ENCODE measurements around the gene SMDT1.
"Not testable (repeated sequence)": the region's sequence is repeated elsewhere in the genome, so short reads cannot be mapped to it uniquely, and the experiment has no call there.

Gene SMDT1

DNA sequence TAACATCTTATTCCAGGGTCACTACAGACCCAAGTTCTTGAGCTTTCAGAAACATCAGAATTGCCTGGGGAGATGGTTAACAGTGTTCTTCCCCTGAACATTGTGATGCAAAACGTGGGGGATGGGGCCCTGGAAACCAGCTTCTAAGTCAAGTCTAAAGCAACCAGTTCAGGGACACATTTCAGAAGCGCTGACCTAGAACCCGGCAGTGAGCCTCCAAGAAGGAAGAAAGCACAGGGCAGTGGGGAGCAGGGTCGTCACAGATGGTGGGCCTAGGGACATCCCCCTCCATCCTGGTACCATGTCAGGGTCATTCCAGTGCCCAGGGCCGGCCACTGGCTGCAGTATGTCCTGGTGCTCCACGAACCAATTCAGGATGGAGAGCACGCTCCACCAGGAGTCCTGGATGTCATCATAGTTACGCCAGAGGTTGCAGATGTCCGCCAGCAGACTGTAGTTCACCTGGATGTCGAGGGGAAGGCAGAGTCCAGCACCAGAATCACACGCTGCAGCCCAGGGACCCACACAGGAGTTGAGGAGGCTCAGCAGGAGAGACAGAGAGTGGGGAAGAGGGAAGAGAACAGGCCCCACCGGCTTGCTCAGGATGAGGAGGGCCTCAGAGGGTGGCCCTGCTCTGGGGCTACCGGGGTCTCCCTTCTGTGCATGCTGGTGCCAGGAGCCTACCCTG is 13.9 kb upstream of the SMDT1 start:
- Histone ChIP-seq H3K36me3 (ENCODE audit: insufficient read depth, low read length) (peaks cover 26% of the 10 kb centered on the region), H3K27me3 (ENCODE audit: insufficient read depth, low read length) (no peaks in the 10 kb centered on the region), H3K4me3 (ENCODE audit: low read length) (no peak overlapping the region), H2AFZ (ENCODE audit: low read depth, low read length) (no peak overlapping the region), H3K4me1 (ENCODE audit: insufficient read depth, low read length) (peaks cover 17% of the 10 kb centered on the region), H3K9me3 (ENCODE audit: low read length) (no peaks in the 10 kb centered on the region)

DNA sequence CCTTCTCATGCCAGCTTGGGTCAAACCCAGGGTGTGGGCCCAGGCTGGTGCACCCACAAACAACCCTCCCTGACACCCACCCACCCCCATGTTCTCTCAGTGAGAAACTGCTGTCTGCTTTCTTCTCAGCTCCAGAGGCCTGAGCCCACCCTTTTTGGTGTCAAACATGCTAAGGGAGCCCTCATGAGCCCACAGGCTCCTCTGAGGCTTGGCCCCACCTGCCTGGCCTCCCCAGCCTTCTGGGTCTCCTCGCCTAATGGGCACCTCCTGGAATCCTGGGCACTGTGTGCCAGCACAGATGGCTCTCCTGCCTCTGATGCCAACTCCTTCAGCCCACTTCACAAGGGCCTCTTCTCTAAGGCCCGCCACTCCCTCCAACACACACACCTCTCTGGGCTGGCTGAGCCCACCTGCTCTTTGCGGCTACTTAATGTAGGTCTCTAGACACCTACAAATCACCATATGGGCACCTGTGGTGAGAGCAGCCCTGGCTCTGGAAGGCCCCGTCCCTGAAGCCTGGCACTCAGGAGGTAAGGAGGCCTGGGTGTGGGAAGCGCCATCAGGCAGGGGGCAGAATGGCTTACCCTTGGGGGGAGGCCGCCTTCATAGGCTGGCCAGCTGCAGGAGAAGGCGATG is 13.3 kb upstream of the SMDT1 start:
- Histone ChIP-seq H3K4me3 (ENCODE audit: low read length) (no peak overlapping the region), H3K4me1 (ENCODE audit: insufficient read depth, low read length) (peaks cover 17% of the 10 kb centered on the region), H3K9me3 (ENCODE audit: low read length) (no peaks in the 10 kb centered on the region)

DNA sequence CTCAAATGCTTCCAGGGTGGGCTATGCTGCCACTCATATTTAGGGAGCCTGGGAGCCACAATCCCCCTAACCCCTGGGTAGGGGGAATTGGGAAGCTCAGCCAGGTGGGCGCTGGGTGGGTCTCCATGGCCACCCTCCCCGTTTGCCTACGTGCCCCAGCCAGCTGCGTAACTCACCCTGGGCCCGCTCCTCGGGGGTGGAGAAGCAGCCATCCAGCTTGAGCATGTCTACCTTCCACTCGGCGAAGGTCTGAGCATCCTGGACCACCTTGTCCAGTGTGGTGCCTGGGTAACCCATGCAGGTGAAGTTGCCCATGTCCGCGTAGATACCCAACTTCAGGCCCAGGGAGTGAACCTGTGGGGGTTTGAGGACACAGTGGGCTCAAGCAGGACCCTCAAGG is 12.6 kb upstream of the SMDT1 start:
- no peaks in the 10 kb centered on the region for H3K9me3 ChIP-seq (ENCODE audit: low read length)
- H3K36me3 ChIP-seq (ENCODE audit: insufficient read depth, low read length): peaks cover 18% of the 10 kb centered on the region
- H2AFZ ChIP-seq (ENCODE audit: low read depth, low read length): no peak overlapping the region
- no peaks in the 10 kb centered on the region for H3K27me3 ChIP-seq (ENCODE audit: insufficient read depth, low read length)
- H3K4me1 ChIP-seq (ENCODE audit: insufficient read depth, low read length): peaks cover 17% of the 10 kb centered on the region
- H3K4me3 ChIP-seq (ENCODE audit: low read length): no peak overlapping the region

More for the DNA sequence above, 13.3 kb upstream of the SMDT1 start:
- peaks cover 21% of the 10 kb centered on the region for H3K36me3 ChIP-seq (ENCODE audit: insufficient read depth, low read length)
- H2AFZ ChIP-seq (ENCODE audit: low read depth, low read length): no peak overlapping the region
- no peaks in the 10 kb centered on the region for H3K27me3 ChIP-seq (ENCODE audit: insufficient read depth, low read length)

DNA sequence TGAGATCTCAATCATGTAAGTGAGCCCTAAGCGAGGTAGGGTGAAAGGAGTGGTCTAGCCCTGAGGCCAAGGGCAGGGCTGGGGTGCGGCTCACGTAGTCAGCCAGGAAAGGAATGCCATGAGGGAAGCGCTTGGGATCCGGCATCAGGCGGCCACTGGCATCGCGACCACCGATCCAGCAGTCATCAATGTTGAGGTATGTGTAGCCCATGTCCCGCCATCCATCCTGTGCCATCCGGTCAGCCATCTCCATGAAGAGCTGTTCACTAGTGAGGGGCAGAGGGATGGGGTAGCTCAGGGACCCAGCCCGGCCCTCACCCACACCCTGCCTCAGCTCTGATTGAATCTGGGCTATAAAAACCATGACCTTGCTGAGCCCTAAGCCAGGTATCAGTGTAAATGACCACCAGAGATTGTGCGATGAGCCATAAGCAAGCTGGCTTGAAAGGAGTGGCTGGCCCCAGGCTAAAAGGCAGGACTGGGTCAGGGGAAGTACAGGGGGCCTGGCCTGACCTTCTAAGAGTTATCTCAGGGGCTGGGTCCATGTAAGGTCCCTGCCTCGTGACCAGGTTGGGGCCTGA is 11.7 kb upstream of the SMDT1 start:
- no peaks in the 10 kb centered on the region for H3K9me3 ChIP-seq (ENCODE audit: low read length)
- H3K27me3 ChIP-seq (ENCODE audit: insufficient read depth, low read length): no peaks in the 10 kb centered on the region

DNA sequence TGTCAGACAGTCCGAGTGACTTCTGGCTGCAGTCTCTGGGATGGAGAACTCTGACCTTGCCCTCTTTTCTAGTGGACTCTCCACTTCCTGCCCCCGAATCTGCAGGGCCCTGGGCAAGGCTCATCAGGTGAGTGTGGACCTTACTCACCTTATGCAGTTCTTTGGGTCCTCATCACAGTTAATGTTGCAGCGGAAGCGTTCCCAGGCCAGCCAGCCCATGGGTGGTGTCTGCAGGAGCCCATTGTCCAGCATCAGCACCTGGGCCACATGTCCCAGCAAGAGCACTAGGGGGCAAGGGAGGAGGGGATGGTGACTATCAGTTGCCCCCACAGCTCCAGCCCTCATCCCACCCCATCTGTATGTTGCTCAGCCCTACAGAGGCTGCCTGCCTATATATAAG is 11.2 kb upstream of the SMDT1 start:
- Histone ChIP-seq H3K4me1 (ENCODE audit: insufficient read depth, low read length) (peaks cover 17% of the 10 kb centered on the region), H2AFZ (ENCODE audit: low read depth, low read length) (no peak overlapping the region), H3K36me3 (ENCODE audit: insufficient read depth, low read length) (peaks cover 18% of the 10 kb centered on the region), H3K4me3 (ENCODE audit: low read length) (no peak overlapping the region), H3K27me3 (ENCODE audit: insufficient read depth, low read length) (no peaks in the 10 kb centered on the region), H3K9me3 (ENCODE audit: low read length) (no peaks in the 10 kb centered on the region)

More for the DNA sequence above, 11.7 kb upstream of the SMDT1 start:
- Histone ChIP-seq H3K4me3 (ENCODE audit: low read length) (no peak overlapping the region), H3K36me3 (ENCODE audit: insufficient read depth, low read length) (peaks cover 18% of the 10 kb centered on the region), H3K4me1 (ENCODE audit: insufficient read depth, low read length) (peaks cover 17% of the 10 kb centered on the region), H2AFZ (ENCODE audit: low read depth, low read length) (no peak overlapping the region)

DNA sequence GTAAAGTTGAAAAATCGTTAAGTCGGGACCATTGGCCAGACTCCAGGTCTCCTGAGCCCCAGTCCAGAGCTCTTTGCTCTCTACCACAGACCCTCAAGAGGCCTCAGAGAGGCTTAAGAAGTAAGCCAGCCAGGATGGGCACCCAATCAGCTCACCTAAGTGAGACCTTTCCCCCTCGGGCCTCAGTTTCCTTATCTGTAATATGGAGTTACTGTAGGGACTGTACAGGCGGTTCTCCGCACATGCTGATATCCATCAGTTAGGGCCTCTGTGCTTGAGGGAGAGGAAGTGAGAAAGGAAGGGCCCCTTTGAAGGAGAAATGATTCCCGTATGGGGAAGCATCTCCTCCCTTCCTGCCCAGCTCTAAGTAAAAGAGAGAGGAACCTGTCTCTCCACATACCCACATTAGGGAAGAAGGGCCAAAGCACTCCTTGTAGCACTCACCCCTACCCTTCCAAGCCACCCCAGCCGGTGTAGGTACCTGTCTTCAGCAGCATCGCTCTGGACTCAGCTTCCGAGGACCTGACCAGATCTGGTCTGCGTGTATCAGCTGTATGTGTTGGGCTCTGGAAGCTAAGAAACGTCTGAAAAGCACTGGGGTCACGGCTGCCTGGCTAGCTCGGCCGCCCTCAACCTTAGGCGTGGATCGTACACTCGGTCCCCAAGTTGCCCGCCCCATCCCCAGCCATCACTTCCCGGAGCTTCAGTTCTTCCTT is 9.5 kb upstream of the SMDT1 start:
- H3K27me3 ChIP-seq (ENCODE audit: insufficient read depth, low read length): no peaks in the 10 kb centered on the region
- no peaks in the 10 kb centered on the region for H3K9me3 ChIP-seq (ENCODE audit: low read length)
- H3K36me3 ChIP-seq (ENCODE audit: insufficient read depth, low read length): peaks cover 18% of the 10 kb centered on the region
- peak overlapping the region; percentile 61 for H3K4me3 ChIP-seq (ENCODE audit: low read length)
- peaks cover 16% of the 10 kb centered on the region for H3K4me1 ChIP-seq (ENCODE audit: insufficient read depth, low read length)
- peak overlapping the region; percentile 55 for H2AFZ ChIP-seq (ENCODE audit: low read depth, low read length)

DNA sequence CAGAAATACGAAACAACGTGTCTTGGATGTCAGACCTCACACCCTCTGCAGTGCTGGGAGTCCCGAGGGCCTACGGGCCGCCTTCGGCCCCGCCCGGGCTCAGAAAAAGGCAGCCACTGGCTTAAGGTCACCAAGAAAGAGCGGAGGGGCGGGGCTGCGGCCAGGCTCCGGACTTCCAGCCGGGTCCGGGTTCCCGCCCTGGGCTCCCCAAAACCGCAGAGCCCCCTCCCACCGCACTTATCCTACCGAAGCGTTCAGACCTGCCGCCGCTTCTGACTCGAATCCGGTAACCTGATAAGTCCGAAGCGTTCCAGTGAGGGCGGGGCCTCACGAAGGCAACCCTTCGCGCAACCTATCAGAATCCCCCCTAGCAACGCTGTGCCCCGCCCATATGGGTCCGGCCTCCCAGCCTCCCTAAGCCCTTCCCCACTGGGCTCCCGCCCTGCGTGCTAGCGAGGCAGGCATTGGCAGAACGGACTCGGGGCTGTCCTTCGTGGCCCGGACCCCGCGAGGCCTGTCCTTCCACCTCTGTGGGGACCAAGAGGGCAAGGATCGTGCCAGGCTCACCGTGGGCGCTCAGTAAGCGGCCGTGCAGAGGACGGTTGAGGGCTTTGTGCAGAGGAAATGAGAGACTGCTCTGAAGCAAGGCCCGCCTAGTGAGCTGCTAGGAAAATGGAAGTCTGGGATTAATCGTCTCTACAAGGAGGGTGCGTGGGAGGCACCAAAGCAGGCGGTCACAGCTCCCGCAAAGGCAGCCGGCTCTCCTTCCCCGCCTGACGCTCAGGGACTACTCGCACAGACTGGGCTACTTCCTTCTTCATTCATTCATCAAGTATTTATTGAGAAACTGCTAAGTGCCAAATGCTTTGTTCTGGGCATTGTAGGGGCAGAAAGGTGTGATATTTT is 8.7 kb upstream of the SMDT1 start, which contains the start of gene NAGA:
Gene NAGA, minus strand, starts transcription at position 296 of the 906 bp plus-strand sequence. CDS start 515 bp downstream, outside the sequence.
- peak within 1 kb of the TSS; percentile 55 for H2AFZ ChIP-seq (ENCODE audit: low read depth, low read length)
- H3K4me3 ChIP-seq (ENCODE audit: low read length): peak within 1 kb of the TSS; percentile 61
- H3K27me3 ChIP-seq (ENCODE audit: insufficient read depth, low read length): no peaks in the 10 kb centered on the region
- peaks cover 18% of the 10 kb centered on the region for H3K36me3 ChIP-seq (ENCODE audit: insufficient read depth, low read length)
- no peaks in the 10 kb centered on the region for H3K9me3 ChIP-seq (ENCODE audit: low read length)
- H3K4me1 ChIP-seq (ENCODE audit: insufficient read depth, low read length): peaks cover 8% of the 10 kb centered on the region

DNA sequence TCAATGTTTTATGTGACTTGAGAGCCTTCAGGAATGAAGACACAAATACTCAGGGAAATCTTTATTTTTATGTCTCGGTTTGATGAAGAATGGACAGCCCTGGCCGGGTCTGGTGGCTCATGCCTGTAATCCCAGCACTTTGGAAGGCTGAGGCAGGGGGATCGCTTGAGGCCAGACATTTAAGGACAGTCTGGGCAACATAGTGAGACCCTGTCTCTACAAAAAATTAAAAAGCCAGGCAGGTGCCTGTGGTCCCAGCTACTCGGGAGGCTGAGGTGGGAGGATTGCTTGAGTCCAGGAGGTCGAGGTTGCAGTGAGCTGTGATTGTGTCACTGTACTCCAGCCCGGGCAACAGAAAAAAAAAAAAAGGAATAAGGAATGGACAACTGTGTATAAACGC is 8.0 kb upstream of the SMDT1 start:
- not testable (repeated sequence) for H3K4me1 ChIP-seq (ENCODE audit: insufficient read depth, low read length); H3K9me3 ChIP-seq (ENCODE audit: low read length); H3K27me3 ChIP-seq (ENCODE audit: insufficient read depth, low read length)
- Histone ChIP-seq H3K4me3 (ENCODE audit: low read length) (peak overlapping the region; percentile 61), H2AFZ (ENCODE audit: low read depth, low read length) (peak overlapping the region; percentile 55), H3K36me3 (ENCODE audit: insufficient read depth, low read length) (peaks cover 16% of the 10 kb centered on the region)

DNA sequence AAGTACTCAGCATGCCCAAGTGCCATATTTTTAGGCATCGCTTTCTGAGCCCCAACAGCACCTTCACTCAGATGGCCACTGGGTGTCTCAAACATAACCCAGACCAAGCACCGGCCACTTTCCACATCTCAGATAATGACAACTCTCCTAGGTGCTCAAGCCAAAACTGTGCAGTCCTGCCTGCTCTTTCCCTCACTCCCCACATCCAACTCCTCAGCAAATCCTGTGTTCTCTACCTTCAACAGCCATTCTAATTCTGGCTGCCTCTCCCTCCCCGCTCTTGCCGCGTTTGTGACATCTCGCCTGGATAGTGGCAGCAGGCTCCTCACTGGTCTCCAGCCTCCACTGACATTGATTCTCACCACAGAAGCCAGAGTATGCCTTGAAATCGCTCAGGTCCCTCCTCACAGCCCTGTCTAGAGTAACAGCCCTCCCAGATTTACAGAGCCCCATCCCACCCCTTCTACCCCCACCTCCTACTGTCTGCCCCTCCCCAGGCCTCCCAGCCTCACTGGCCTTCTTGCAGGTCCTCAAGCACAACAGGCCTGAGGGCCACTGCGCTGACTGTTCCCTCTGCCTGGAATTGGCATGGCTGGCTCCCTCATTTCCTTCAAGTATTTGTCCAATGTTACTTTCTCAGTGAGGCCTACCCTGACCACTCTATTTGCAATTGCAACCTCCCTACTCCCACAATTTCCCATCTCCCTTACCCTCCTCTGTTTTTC is 6.7 kb upstream of the SMDT1 start:
- H3K4me1 ChIP-seq (ENCODE audit: insufficient read depth, low read length): peaks cover 8% of the 10 kb centered on the region
- no peak overlapping the region for H3K4me3 ChIP-seq (ENCODE audit: low read length)
- H2AFZ ChIP-seq (ENCODE audit: low read depth, low read length): no peak overlapping the region
- no peaks in the 10 kb centered on the region for H3K27me3 ChIP-seq (ENCODE audit: insufficient read depth, low read length)
- no peaks in the 10 kb centered on the region for H3K9me3 ChIP-seq (ENCODE audit: low read length)
- H3K36me3 ChIP-seq (ENCODE audit: insufficient read depth, low read length): peaks cover 6% of the 10 kb centered on the region

DNA sequence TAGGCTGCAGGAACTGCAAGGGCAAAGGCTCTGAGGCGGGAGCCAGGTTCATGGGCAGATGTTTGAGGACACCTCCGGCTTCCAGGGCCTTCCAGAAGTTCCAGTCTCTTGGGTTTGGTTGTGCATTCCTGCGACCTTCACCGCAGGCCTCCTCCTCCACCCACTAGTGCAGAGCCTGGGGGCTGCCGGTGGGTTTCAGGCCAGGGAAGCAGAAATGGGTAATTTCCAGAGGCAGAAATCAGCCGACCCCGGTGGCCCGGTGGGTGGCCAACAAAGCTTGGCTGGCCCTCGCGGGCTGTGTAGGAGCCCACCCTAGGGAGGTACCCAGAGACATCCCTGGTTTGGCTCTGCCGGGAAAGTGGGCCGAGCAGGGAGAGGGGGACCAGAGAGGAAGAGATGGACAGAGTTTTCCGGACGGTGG is 5.9 kb upstream of the SMDT1 start:
- Histone ChIP-seq H3K9me3 (ENCODE audit: low read length) (no peaks in the 10 kb centered on the region), H2AFZ (ENCODE audit: low read depth, low read length) (no peak overlapping the region), H3K4me3 (ENCODE audit: low read length) (no peak overlapping the region), H3K27me3 (ENCODE audit: insufficient read depth, low read length) (no peaks in the 10 kb centered on the region), H3K36me3 (ENCODE audit: insufficient read depth, low read length) (no peaks in the 10 kb centered on the region), H3K4me1 (ENCODE audit: insufficient read depth, low read length) (peaks cover 9% of the 10 kb centered on the region)

DNA sequence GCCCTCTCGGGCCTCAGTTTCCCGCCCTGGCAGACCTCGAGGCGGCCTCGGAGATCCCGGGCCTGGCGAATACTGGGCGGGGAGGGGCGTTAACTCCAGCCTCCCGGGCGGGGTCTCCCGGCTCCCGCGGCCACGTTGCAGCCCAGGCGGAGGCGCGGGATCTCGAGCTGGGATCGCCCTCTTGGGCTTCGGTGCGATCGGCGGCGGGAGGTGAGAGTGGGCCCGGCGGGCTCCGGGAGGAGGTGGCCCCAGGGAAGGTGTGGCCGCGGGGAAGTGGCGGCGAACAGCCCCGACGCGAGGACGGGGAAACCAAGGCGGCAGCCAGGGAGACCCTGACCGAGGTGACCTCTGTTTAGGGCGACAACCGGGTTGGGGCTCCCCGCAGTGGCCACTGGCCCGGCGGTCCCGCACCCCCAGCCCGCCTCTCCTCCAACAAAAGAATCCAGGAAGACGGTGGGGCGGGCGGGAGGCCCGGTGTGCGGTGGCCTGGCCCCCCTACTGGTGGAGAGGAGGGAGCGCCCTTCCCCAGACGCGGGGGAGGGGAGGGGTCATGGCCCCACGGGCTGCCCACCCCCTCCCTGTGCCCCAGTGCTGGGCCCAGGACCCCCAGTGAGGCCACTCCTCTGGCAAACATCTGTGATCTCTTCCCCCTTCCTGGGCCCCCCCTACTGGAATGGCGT is 5.2 kb upstream of the SMDT1 start, which contains the start of gene PHETA2:
Gene PHETA2, plus strand, starts transcription at position 117 of the 680 bp plus-strand sequence. CDS start 3,046 bp downstream, outside the sequence.
- Histone ChIP-seq H3K4me1 (ENCODE audit: insufficient read depth, low read length) (peaks cover 15% of the 10 kb centered on the region), H2AFZ (ENCODE audit: low read depth, low read length) (no peak within 1 kb of the TSS), H3K27me3 (ENCODE audit: insufficient read depth, low read length) (no peaks in the 10 kb centered on the region), H3K36me3 (ENCODE audit: insufficient read depth, low read length) (no peaks in the 10 kb centered on the region), H3K9me3 (ENCODE audit: low read length) (no peaks in the 10 kb centered on the region), H3K4me3 (ENCODE audit: low read length) (no peak within 1 kb of the TSS)

Measured in neuron (in vitro differentiated cells).